Lower leg skin (tissue), 4 donors: ENCODE measurements around the gene ANO7. TPM values are rescaled to one million over a fixed set of nuclear protein-coding genes. Genes with fewer than 3 reads are reported as not detected.

Experiments used
- DNase-seq, 2 donors: peaks; one replicate each; pipeline ENCODE4 v3.0.0-alpha.2; 2019; ENCODE audit warnings: low spot score in 2 of 2
- H3K4me3 ChIP-seq: fragments of 200-600 bp; sonication (generic); 2 replicates; pipeline ENCODE4 v1.5.1; 2017; ENCODE audit warnings: mild to moderate bottlenecking, low read depth; ENCODE audit not compliant: poor library complexity, severe bottlenecking
- POLR2A ChIP-seq, 2 donors: fragments of 450-650 bp; IDR thresholded peaks; one replicate each; pipeline ENCODE4 v1.6.1; 2016 to 2017; ENCODE audit warnings: antibody characterized with exemption in 2 of 2, mild to moderate bottlenecking in 1 of 2, moderate library complexity in 1 of 2
- WGBS, 2 donors: methylation state at CpG; one replicate each; pipeline ENCODE4 v1.1.5; 2018; 5-methylcytosine and 5-hydroxymethylcytosine counted together
- intact Hi-C: fragments of 100-400 bp; cut with DNase I; formaldehyde crosslinking; loops from one replicate; pipeline ENCODE4 v1.15.0; 2023; ENCODE audit warnings: low total_unique reads
- total RNA-seq, 4 donors: library from RNA; depleted of rRNA; stranded (reverse); fragments of >200 nt; gene quantifications; one replicate each; pipeline ENCODE4 v1.1.0, GENCODE V29; 2016
- TF ChIP-seq, protein P1 (sequence below), 3 donors: fragments of 450-650 bp; IDR thresholded peaks; one replicate each; pipeline ENCODE4 v1.5.1; 2016; ENCODE audit warnings: antibody characterized with exemption in 3 of 3, mild to moderate bottlenecking in 3 of 3, moderate library complexity in 2 of 3

ANO7 gene
- total RNA-seq, 4 donors from 2014 or later: 0.19 to 0.67 (median 0.35) TPM

DNA sequence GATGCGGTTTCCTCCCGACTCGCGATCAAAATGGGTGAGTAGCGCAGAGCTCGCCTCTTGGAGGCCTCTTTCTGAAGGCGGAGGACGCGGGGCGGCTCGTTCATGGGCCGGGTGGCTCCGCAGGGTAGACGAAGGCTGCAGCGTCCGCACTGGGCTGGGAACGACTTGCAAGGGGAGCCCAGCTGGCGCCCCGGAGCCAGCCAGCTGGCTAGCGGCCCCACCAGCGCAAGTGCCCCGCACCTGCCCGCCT lies 38.9 kb upstream of the ANO7 start:
- DNase-seq: no peak
- WGBS, 2 donors: 0 to 1% methylated on average over 13 to 20 of the region's 23 CpGs
- TF ChIP-seq, protein P1, sequence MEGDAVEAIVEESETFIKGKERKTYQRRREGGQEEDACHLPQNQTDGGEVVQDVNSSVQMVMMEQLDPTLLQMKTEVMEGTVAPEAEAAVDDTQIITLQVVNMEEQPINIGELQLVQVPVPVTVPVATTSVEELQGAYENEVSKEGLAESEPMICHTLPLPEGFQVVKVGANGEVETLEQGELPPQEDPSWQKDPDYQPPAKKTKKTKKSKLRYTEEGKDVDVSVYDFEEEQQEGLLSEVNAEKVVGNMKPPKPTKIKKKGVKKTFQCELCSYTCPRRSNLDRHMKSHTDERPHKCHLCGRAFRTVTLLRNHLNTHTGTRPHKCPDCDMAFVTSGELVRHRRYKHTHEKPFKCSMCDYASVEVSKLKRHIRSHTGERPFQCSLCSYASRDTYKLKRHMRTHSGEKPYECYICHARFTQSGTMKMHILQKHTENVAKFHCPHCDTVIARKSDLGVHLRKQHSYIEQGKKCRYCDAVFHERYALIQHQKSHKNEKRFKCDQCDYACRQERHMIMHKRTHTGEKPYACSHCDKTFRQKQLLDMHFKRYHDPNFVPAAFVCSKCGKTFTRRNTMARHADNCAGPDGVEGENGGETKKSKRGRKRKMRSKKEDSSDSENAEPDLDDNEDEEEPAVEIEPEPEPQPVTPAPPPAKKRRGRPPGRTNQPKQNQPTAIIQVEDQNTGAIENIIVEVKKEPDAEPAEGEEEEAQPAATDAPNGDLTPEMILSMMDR (IDR thresholded peaks at IDR 0.05): no peak
- TF ChIP-seq POLR2A (IDR thresholded peaks at IDR 0.05): no peak
- H3K4me3 ChIP-seq: peak overlapping the region; percentile 93
- intact Hi-C loops: no loop called here

DNA sequence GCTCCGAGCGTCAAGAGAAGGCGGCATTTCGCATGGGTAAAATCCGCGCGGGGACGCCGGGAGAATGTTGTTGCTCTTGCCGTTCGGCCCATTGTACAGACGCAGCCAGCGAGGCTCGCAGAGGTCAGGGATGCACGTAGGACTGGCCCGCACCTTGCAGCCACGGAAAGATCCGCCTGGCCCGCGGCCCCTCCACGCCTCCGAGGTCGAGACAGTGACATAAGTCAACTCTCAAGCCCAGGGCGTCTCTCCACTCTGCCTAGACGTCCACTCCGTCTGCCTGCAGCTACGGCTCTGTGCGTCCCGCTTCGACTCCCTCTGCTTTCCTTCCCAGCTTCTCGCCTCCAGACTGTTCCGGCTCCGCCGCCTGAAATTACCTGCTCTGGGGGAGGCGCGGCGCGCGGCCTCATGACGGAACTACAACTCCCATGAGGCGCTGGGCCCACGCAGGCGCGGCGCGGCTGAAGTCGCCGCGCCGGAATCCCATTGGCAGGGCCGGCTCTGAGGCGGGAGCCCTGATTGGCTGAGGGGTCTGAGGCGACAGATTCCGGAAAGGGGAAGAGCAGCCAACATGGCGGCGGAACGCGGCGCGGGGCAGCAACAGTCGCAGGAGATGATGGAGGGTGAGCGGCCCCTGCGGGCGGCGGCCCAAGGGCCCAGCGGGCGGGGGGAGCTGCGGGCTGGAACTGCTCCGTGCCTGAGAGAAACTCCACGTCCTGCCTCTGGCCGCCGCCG lies 38.4 kb upstream of the ANO7 start, which contains the start of gene PPP1R7:
Gene PPP1R7, plus strand, starts transcription at position 543 of the 735 bp plus-strand sequence. Its CDS starts 29 bp downstream, at position 572.
- intact Hi-C loops: no loop called here

DNA sequence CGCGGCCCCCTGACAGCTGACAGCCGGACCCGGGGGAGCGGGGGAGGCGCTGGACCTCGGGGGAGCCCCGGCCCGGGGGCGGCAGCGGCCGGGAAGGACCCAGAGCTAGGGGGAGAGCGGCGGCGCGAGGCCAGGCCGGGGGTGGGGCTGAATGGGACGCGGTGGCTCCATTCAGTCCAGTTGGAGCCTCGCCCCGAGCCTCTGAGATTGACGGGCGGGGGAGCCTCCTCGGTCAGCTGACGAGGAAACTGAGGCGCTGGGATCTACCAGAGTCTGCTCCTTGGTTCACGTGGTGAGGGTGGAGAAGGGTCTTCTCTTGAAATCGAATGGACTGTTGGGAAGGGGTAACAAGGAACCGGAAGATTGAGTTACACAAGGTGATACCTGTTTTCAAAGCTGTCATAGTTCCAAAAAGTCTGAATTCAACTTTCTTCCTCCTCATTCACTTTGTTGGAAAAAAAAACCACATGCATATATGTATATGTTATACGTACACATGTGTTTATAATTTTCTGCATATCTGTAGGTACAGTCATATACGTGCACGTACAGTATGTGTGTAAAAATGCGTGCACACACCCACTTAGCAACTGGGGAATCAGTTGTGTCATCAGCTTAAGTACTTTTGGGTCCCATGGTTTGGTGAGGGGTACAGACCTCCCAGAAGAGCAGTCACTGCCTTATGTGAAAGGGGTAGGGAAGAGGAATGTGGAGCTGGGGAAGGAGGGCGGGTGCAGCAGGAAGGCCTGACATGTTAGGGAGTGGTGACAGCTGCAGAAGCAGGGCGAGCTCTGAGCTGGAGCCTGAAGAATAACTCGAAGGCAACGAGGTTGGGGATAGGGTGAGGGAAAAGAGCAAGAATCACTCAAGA lies 37.6 kb upstream of the ANO7 start:
- WGBS, 2 donors: 7 to 11% methylated on average over 24 to 28 of the region's 37 CpGs
- intact Hi-C loops: no loop called here

More for the DNA sequence above, 38.4 kb upstream of the ANO7 start, which contains the start of gene PPP1R7:
- no peak for TF ChIP-seq POLR2A (IDR thresholded peaks at IDR 0.05)
- TF ChIP-seq, protein P1 (IDR thresholded peaks at IDR 0.05): no peak
- H3K4me3 ChIP-seq: peak within 1 kb of the TSS; percentile 93
- DNase-seq: peak; percentile 94 to 99
- WGBS, 2 donors: 0 to 1% methylated on average over 39 to 56 of the region's 73 CpGs

DNA sequence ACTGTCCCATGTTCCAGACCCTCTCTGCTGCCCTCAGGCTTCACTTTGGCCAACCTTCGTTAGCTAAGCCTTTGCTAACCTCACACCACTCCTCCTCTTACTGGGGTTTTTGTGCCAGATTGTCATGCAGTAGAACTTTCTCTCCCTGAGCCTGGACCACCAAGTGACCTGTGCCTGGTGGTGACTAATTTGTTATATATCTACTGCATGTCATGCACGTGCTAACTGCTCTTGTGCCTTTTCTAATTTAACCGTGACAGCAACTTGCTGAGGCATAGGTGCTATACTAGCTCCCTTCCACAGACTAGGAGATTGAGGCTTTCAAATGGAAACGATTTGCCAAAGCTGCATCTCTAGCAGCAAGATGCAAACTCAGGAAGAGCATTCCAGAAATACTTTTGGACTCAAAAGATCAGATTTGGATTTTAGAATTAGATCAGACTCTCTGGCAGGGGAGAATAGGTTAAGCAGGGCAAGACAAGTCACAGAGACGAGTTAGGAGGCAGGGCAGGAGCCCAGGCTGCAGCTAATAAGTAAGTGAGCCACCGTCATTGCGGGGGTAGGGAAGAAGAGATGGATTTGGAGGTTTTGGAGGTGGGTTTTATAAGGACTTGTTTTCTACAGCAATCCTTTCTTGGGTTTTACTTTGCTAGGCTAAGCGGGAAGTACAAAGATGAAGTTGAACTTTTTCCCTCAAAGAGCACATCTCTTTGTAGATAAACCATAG lies 36.4 kb upstream of the ANO7 start:
- intact Hi-C loops: no loop called here
- WGBS, 2 donors: 71 to 74% methylated on average over 8 of the region's 8 CpGs

More for the DNA sequence above, 37.6 kb upstream of the ANO7 start:
- DNase-seq: peak in 1 of 2 donors; percentile 27
- H3K4me3 ChIP-seq: peak overlapping the region; percentile 93
- TF ChIP-seq POLR2A (IDR thresholded peaks at IDR 0.05): no peak
- TF ChIP-seq, protein P1 (IDR thresholded peaks at IDR 0.05): no peak

DNA sequence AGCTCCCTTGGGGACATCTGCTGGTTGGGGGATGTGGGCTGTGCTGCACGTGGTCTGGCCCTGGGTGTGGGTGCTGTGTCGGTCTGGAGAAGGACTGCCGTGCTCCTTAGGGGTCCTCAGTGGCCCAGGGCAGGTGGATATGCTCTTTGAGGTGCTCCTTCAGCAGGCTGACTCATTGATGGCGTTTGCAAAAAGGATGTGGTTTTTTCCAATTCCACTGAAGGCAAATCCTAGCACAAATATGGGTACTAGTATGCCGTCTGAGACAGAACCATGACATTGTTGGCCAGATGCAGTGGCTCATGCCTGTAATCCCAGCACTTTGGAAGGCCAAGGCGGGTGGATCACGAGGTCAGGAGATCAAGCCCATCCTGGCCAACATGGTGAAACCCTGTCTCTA lies 34.9 kb upstream of the ANO7 start:
- intact Hi-C loops: no loop called here
- no peak for DNase-seq
- 87 to 88% methylated on average over 7 of the region's 7 CpGs for WGBS, 2 donors
- no peak overlapping the region for H3K4me3 ChIP-seq
- TF ChIP-seq, protein P1 (IDR thresholded peaks at IDR 0.05): no peak
- no peak for TF ChIP-seq POLR2A (IDR thresholded peaks at IDR 0.05)

More for the DNA sequence above, 36.4 kb upstream of the ANO7 start:
- DNase-seq: no peak
- TF ChIP-seq POLR2A (IDR thresholded peaks at IDR 0.05): no peak
- TF ChIP-seq, protein P1 (IDR thresholded peaks at IDR 0.05): no peak
- H3K4me3 ChIP-seq: no peak overlapping the region
